Activated CD8-positive, alpha-beta T cell treated with anti-CD3 and anti-CD28 coated beads for 36 hours (primary cell): ENCODE measurements around the gene EPYC. TPM values are rescaled to one million over a fixed set of nuclear protein-coding genes. Genes with fewer than 3 reads are reported as not detected.

Experiments
- ATAC-seq: fragments of 200-7000 bp; cut with Tn5 transposase; one replicate; pipeline ENCODE4 v1.10.0; 2021; ENCODE audit warnings: mild to moderate bottlenecking, moderate library complexity
- CTCF ChIA-PET: fragments of 350-600 bp; sonication (Branson Sonifier 250); formaldehyde crosslinking; loops from one replicate; lab custom pipeline; 2021; ENCODE audit warnings: antibody characterized with exemption; lab: Charles Lee
- POLR2A ChIA-PET: fragments of 350-600 bp; sonication (Branson Sonifier 250); formaldehyde crosslinking; loops from one replicate; lab custom pipeline; 2021; ENCODE audit warnings: antibody characterized with exemption; lab: Charles Lee
- DNase-seq: peaks from one replicate; pipeline ENCODE4 v3.0.0-alpha.2; 2020
- H3K27ac Mint-ChIP-seq: one replicate; pipeline ENCODE4 v1.8.0; 2021; ENCODE audit warnings: mild to moderate bottlenecking, mixed read lengths
- H3K27me3 Mint-ChIP-seq: one replicate; pipeline ENCODE4 v1.8.0; 2021; ENCODE audit warnings: mixed read lengths
- H3K36me3 Mint-ChIP-seq: one replicate; pipeline ENCODE4 v1.8.0; 2021; ENCODE audit warnings: low read depth, mixed read lengths
- H3K4me1 Mint-ChIP-seq: one replicate; pipeline ENCODE4 v1.8.0; 2021; ENCODE audit warnings: low read depth, mixed read lengths
- H3K4me3 Mint-ChIP-seq: one replicate; pipeline ENCODE4 v1.8.0; 2021; ENCODE audit warnings: mild to moderate bottlenecking, moderate library complexity, mixed read lengths
- H3K9me3 Mint-ChIP-seq: one replicate; pipeline ENCODE4 v1.8.0; 2021; ENCODE audit warnings: mixed read lengths
- intact Hi-C: fragments of 100-400 bp; cut with micrococcal nuclease; formaldehyde crosslinking; loops from one replicate; pipeline ENCODE4 v1.10.0; 2022
- total RNA-seq, 2 experiments: library from RNA; stranded (reverse); gene quantifications; one replicate each; pipeline ENCODE4 v1.2.3, GENCODE V29; 2021
- TF ChIP-seq, protein P1 (sequence below): fragments of 200-600 bp; IDR thresholded peaks from one replicate; pipeline ENCODE4 v1.8.0; 2022; ENCODE audit warnings: antibody characterized with exemption, mild to moderate bottlenecking

EPYC gene
- total RNA-seq, 2 experiments from 2014 or later = not detected

- TF ChIP-seq, protein P1, sequence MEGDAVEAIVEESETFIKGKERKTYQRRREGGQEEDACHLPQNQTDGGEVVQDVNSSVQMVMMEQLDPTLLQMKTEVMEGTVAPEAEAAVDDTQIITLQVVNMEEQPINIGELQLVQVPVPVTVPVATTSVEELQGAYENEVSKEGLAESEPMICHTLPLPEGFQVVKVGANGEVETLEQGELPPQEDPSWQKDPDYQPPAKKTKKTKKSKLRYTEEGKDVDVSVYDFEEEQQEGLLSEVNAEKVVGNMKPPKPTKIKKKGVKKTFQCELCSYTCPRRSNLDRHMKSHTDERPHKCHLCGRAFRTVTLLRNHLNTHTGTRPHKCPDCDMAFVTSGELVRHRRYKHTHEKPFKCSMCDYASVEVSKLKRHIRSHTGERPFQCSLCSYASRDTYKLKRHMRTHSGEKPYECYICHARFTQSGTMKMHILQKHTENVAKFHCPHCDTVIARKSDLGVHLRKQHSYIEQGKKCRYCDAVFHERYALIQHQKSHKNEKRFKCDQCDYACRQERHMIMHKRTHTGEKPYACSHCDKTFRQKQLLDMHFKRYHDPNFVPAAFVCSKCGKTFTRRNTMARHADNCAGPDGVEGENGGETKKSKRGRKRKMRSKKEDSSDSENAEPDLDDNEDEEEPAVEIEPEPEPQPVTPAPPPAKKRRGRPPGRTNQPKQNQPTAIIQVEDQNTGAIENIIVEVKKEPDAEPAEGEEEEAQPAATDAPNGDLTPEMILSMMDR = no peak
- H3K4me1 Mint-ChIP-seq = no peaks in the 10 kb centered on the region
- ChIA-PET POLR2A (no interaction called here), CTCF (no interaction called here)
- no peak for ATAC-seq
- H3K27me3 Mint-ChIP-seq = no peaks in the 10 kb centered on the region
- H3K27ac Mint-ChIP-seq = no peak overlapping the region
- no peaks in the 10 kb centered on the region for H3K36me3 Mint-ChIP-seq
- H3K4me3 Mint-ChIP-seq = no peak overlapping the region
- H3K9me3 Mint-ChIP-seq = no peaks in the 10 kb centered on the region
- no peak for DNase-seq
- intact Hi-C loops = no loop called here
Measured at GRCh38 chr12:91040096-91040755, 35.5 kb upstream of the EPYC start.

- H3K9me3 Mint-ChIP-seq = no peaks in the 10 kb centered on the region
Measured at GRCh38 chr12:91037276-91037675, 32.5 kb upstream of the EPYC start.

DNA sequence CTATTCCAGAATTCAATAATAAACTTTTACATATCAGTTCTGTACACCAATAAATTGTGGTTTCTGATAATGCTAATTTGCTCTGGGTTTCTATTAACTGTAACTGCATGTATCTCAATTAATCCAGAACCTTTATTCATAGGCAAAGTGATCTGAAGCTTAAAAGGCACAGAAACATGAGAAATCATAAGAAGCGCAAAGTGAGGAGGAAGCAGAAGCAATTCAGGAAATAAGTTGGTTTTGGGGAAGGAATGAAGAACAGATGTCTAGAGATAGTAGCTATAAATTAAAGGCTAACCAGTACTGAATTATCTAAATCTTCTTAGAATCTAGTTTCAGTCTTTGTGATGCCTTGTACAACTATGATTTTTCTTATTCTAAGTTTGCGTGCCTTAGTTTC, 28.5 kb upstream of the EPYC start:
- no peaks in the 10 kb centered on the region for H3K4me1 Mint-ChIP-seq
- DNase-seq (no peak), ATAC-seq (no peak)
- H3K4me3 Mint-ChIP-seq = no peak overlapping the region
- TF ChIP-seq, protein P1 = no peak
- no peaks in the 10 kb centered on the region for H3K36me3 Mint-ChIP-seq
- ChIA-PET CTCF (no interaction called here), POLR2A (no interaction called here)
- H3K27ac Mint-ChIP-seq = no peak overlapping the region
- H3K27me3 Mint-ChIP-seq = no peaks in the 10 kb centered on the region
- intact Hi-C loops = no loop called here
- H3K9me3 Mint-ChIP-seq = no peaks in the 10 kb centered on the region

More at GRCh38 chr12:91037276-91037675, 32.5 kb upstream of the EPYC start:
- DNase-seq (no peak), ATAC-seq (no peak)
- no peaks in the 10 kb centered on the region for H3K27me3 Mint-ChIP-seq
- POLR2A ChIA-PET = no interaction called here
- intact Hi-C loops = no loop called here
- no peaks in the 10 kb centered on the region for H3K36me3 Mint-ChIP-seq
- H3K27ac Mint-ChIP-seq = no peak overlapping the region
- CTCF ChIA-PET = interaction anchor here (1.2 to 1.3 kb wide), 2 partner anchors 59 to 71 kb away, joined by 3 read pairs; no protein-coding TSS in a partner anchor
- no peak overlapping the region for H3K4me3 Mint-ChIP-seq
- no peaks in the 10 kb centered on the region for H3K4me1 Mint-ChIP-seq
- TF ChIP-seq, protein P1 = no peak

DNA sequence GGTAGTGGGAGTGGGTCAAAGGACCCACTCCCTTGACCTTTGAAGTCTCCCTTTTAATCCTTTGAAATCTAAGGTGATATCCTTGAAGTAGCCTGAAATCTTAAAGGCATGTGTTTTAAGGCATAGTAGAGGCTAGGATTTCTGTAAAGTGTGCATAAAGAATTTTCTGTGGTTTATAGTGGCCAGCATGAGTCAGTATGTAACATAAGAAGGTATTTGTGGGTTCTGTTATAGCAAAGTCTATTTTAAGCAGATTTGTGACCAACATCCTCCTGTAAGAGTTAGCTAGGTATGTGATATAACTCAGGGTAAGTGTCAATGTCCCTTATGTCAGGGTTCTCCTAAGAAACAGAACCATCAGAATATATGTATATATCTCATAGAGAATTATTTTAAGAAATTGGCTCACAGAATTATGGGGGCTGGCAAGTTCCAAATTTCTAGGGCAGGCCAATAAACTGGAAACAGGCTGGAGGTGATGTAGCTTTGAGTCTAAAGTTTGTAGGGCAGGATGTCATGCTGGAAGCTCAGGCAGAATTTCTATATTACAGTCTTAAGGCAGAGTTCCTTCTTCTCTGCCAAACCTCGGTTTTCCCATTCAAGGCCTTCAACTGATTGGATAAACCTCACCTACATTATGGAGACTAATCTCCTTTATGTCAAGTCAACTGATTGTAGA, 18.7 kb upstream of the EPYC start:
- no peaks in the 10 kb centered on the region for H3K9me3 Mint-ChIP-seq
- POLR2A ChIA-PET = interaction anchor here (1.2 kb wide), 1 partner anchor 12 kb away, joined by 3 read pairs; no protein-coding TSS in a partner anchor
- H3K36me3 Mint-ChIP-seq = no peaks in the 10 kb centered on the region
- intact Hi-C loops = no loop called here
- CTCF ChIA-PET = no interaction called here
- DNase-seq (no peak), ATAC-seq (no peak)
- no peak overlapping the region for H3K27ac Mint-ChIP-seq
- H3K4me1 Mint-ChIP-seq = no peaks in the 10 kb centered on the region
- H3K27me3 Mint-ChIP-seq = no peaks in the 10 kb centered on the region
- TF ChIP-seq, protein P1 = no peak
- H3K4me3 Mint-ChIP-seq = no peak overlapping the region

DNA sequence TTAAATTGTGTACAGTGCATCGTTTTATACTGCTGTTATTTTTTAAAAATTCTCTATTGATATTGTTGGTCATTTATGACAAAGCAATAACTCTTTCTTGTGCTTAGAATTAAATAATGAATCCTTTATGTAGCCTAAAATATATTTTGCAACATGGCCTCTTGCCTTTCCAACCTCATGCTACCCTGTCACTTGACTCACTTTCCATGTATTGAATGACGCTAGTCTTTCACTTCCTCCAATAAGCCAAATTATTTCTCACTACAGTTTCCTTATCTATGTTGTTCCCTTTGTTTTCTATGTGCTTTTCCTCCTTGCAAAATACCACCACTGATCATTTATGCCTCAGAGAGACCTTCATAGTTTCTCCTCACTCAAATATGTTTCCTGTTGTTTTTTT, 16.3 kb upstream of the EPYC start:
- ATAC-seq = no peak
- ChIA-PET POLR2A (interaction anchor here (0.8 kb wide), 1 partner anchor 14 kb away, joined by 3 read pairs; no protein-coding TSS in a partner anchor), CTCF (no interaction called here)
- intact Hi-C loops = no loop called here
- H3K27ac Mint-ChIP-seq = no peak overlapping the region
- no peak overlapping the region for H3K4me3 Mint-ChIP-seq
- no peaks in the 10 kb centered on the region for H3K4me1 Mint-ChIP-seq
- TF ChIP-seq, protein P1 = no peak
- no peaks in the 10 kb centered on the region for H3K27me3 Mint-ChIP-seq
- DNase-seq = no peak
- H3K9me3 Mint-ChIP-seq = no peaks in the 10 kb centered on the region
- H3K36me3 Mint-ChIP-seq = no peaks in the 10 kb centered on the region
